Mesothelial cell of epicardium (in vitro differentiated cells): ENCODE results near the gene DPYD. TPM values are rescaled to one million over a fixed set of nuclear protein-coding genes. Genes with fewer than 3 reads are reported as not detected.

ENCODE experiments used
- DNase-seq, 2 experiments: peaks; one replicate each; pipeline ENCODE4 v3.0.0; 2021; ENCODE audit warnings: low spot score in 2 of 2; ENCODE audit not compliant: unreplicated experiment in 2 of 2
- H3K27ac Mint-ChIP-seq: 2 replicates; pipeline ENCODE4 v1.8.0; 2021; ENCODE audit warnings: mixed read lengths
- H3K27me3 Mint-ChIP-seq: 2 replicates; pipeline ENCODE4 v1.8.0; 2021; ENCODE audit warnings: low read depth, mixed read lengths
- H3K36me3 Mint-ChIP-seq: 2 replicates; pipeline ENCODE4 v1.8.0; 2021; ENCODE audit warnings: mixed read lengths
- H3K4me1 Mint-ChIP-seq: 2 replicates; pipeline ENCODE4 v1.8.0; 2021; ENCODE audit warnings: mixed read lengths
- H3K4me3 Mint-ChIP-seq: 2 replicates; pipeline ENCODE4 v1.8.0; 2021; ENCODE audit warnings: mild to moderate bottlenecking, moderate library complexity, mixed read lengths
- H3K9me3 Mint-ChIP-seq: 2 replicates; pipeline ENCODE4 v1.8.0; 2021; ENCODE audit warnings: mixed read lengths
- CTCF ChIP-seq: fragments of 200-600 bp; sonication (generic); IDR thresholded peaks from one replicate; pipeline ENCODE4 v1.5.0; 2021; ENCODE audit warnings: antibody characterized with exemption; ENCODE audit not compliant: unreplicated experiment
- total RNA-seq: library from RNA; stranded (reverse); gene quantifications from 3 replicates; pipeline ENCODE4 v1.2.1, GENCODE V29; 2021

The DPYD gene
- total RNA-seq, 1 donor from 2014 or later: 13.3 TPM

- no peak for TF ChIP-seq CTCF
- Mint-ChIP-seq H3K27ac (no peak overlapping the region), H3K4me1 (no peaks in the 10 kb centered on the region), H3K9me3 (no peaks in the 10 kb centered on the region), H3K36me3 (no peaks in the 10 kb centered on the region), H3K4me3 (no peak overlapping the region), H3K27me3 (no peaks in the 10 kb centered on the region)
- DNase-seq: no peak
These were observed 375.4 kb downstream of the DPYD start for GRCh38 chr1:97545446-97545845.

- no peaks in the 10 kb centered on the region for H3K36me3 Mint-ChIP-seq
- DNase-seq: no peak
- H3K27ac Mint-ChIP-seq: no peak overlapping the region
- no peak overlapping the region for H3K4me3 Mint-ChIP-seq
- no peaks in the 10 kb centered on the region for H3K9me3 Mint-ChIP-seq
- H3K4me1 Mint-ChIP-seq: no peaks in the 10 kb centered on the region
- TF ChIP-seq CTCF: no peak
- no peaks in the 10 kb centered on the region for H3K27me3 Mint-ChIP-seq
These were observed 380.4 kb downstream of the DPYD start for GRCh38 chr1:97540346-97540888.

GRCh38 chr1:97538113-97538512, 382.7 kb downstream of the DPYD start:
- H3K9me3 Mint-ChIP-seq: no peaks in the 10 kb centered on the region
- DNase-seq: no peak
- TF ChIP-seq CTCF: no peak
- H3K4me1 Mint-ChIP-seq: no peaks in the 10 kb centered on the region
- H3K36me3 Mint-ChIP-seq: no peaks in the 10 kb centered on the region
- H3K27me3 Mint-ChIP-seq: no peaks in the 10 kb centered on the region
- no peak overlapping the region for H3K27ac Mint-ChIP-seq
- no peak overlapping the region for H3K4me3 Mint-ChIP-seq

GRCh38 chr1:97533358-97533757, 387.5 kb downstream of the DPYD start:
- TF ChIP-seq CTCF: no peak
- H3K27ac Mint-ChIP-seq: no peak overlapping the region
- no peak overlapping the region for H3K4me3 Mint-ChIP-seq
- no peaks in the 10 kb centered on the region for H3K36me3 Mint-ChIP-seq
- H3K4me1 Mint-ChIP-seq: no peaks in the 10 kb centered on the region
- H3K27me3 Mint-ChIP-seq: no peaks in the 10 kb centered on the region
- DNase-seq: no peak
- H3K9me3 Mint-ChIP-seq: no peaks in the 10 kb centered on the region

- no peak for DNase-seq
- Mint-ChIP-seq H3K27ac (no peak overlapping the region), H3K27me3 (no peaks in the 10 kb centered on the region), H3K9me3 (no peaks in the 10 kb centered on the region), H3K36me3 (no peaks in the 10 kb centered on the region), H3K4me1 (no peaks in the 10 kb centered on the region), H3K4me3 (no peak overlapping the region)
- TF ChIP-seq CTCF: no peak
These were observed 391.2 kb downstream of the DPYD start for GRCh38 chr1:97529600-97529999.

- no peak for DNase-seq
- Mint-ChIP-seq H3K4me3 (no peak overlapping the region), H3K36me3 (peaks cover 10% of the 10 kb centered on the region), H3K4me1 (no peaks in the 10 kb centered on the region), H3K27me3 (no peaks in the 10 kb centered on the region), H3K9me3 (peaks cover 22% of the 10 kb centered on the region), H3K27ac (no peak overlapping the region)
- TF ChIP-seq CTCF: no peak
These were observed 396.6 kb downstream of the DPYD start for GRCh38 chr1:97524211-97524610.
